Bronchus fibroblast of lung (primary cell): ENCODE data around the gene TAS2R20. TPM values are rescaled to one million over a fixed set of nuclear protein-coding genes. Genes with fewer than 3 reads are reported as not detected.

Experiments
- total RNA-seq: library from RNA; depleted of rRNA; stranded (reverse); fragments of >200 nt; gene quantifications from 2 replicates; pipeline ENCODE4 v1.2.3, GENCODE V29; 2015

TAS2R20 gene, protein sequence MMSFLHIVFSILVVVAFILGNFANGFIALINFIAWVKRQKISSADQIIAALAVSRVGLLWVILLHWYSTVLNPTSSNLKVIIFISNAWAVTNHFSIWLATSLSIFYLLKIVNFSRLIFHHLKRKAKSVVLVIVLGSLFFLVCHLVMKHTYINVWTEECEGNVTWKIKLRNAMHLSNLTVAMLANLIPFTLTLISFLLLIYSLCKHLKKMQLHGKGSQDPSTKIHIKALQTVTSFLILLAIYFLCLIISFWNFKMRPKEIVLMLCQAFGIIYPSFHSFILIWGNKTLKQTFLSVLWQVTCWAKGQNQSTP
- under 0.01 TPM in 1 of 2 replicates, not detected in the other for total RNA-seq

DNA sequence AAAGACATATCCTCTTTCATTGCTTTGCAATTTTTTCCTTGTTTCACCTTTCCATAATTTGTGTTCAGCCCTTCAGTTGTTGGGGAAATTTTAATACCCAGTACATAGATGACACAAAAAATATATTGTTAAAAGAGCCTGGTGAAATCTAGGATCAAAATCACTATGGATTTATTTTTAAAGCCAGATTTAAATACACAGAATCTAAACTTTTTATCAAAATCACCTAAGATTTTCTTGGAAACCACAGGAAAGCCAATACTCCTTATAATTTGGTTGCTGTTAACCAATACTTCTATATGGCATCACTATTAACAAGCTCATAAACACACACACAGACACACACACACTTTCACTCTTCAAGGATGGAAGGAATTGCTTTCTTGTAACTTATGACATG is at the start of gene TAS2R20:
Gene TAS2R20, minus strand, starts transcription at position 101 of the 400 bp plus-strand sequence. CDS start 429 bp downstream, outside the sequence.

DNA sequence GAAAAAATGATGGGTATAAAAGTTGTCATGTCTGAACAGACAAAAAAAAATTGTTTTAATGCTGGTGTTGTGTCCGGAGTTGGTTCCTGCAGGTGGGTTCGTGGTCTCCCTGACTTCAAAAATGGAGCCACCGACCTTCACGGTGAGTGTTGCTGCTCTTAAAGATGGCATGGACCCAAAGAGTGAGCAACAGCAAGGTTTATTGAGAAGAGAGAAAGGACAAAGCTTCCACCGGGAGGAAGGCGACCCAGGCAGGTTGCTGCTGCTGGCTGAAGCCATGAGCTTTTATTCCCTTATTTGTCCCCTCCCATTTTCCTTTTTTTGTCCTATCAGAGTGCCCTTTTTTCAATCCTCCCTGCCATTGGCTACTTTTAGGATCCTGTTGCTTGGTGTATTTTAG is 33.2 kb upstream of the TAS2R20 start, which contains the start of gene TAS2R31:
Gene TAS2R31, minus strand, starts transcription at position 101 of the 400 bp plus-strand sequence. Its CDS starts 72 bp downstream, at position 29.

DNA sequence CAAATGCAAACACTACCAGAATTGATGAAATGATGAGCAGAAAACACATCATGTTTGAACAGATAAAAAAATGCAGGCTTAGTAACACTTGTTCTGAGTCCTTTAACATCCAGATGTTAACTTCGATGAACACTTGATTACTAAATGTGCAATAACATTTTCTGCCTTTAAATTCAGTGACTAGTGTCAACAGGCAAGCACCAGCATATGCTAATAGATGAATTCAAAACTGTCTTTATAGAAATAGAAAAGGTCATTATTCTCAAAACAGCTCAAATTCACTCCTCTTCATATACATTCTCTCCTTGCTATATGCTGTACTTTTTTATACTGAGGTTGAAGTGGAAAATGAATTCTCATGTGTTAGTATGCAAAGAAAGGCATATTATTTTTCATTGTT is 24.4 kb upstream of the TAS2R20 start, which contains the start of gene TAS2R19:
Gene TAS2R19, minus strand, starts transcription at position 101 of the 400 bp plus-strand sequence. Its CDS starts 49 bp downstream, at position 52.

DNA sequence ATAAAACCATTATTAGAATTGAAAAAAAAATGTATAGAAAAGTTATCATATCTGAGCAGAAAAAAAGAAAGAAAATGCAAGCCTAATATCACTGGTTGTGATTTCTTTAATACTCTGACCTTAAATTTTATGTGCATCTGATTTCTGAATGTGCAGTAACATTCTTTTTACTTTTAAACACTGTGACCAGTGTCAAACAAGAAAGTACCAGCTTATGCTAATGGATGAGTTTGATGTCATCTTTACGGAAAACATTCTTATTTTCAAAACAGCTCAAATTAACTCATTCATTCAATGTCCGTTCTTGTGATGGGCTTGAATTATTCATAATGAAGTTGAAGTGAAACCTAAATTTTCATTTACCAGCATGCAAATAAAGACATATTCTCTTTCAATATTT is 11.3 kb downstream of the TAS2R20 start, which contains the start of gene TAS2R50:
Gene TAS2R50, minus strand, starts transcription at position 101 of the 400 bp plus-strand sequence. Its CDS starts 52 bp downstream, at position 49.

Other genes with a start within 250 kb of the TAS2R20 start
- not detected in 2 replicates for gene TAS2R7, start 195.7 kb downstream of the TAS2R20 start, total RNA-seq
- not detected in 2 replicates for gene TAS2R8, start 191.0 kb downstream of the TAS2R20 start, total RNA-seq
- not detected in 2 replicates for gene TAS2R9, start 188.1 kb downstream of the TAS2R20 start, total RNA-seq
- gene TAS2R10, start 171.9 kb downstream of the TAS2R20 start, total RNA-seq, result 0.67 TPM in 1 of 2 replicates, not detected in the other
- 0.34 and 1.3 TPM in 2 replicates for gene PRR4, start 148.8 kb downstream of the TAS2R20 start, total RNA-seq
- 8.8 and 9.2 TPM in 2 replicates for gene PRH1, start 114.0 kb downstream of the TAS2R20 start, total RNA-seq
- gene TAS2R13, start 88.7 kb downstream of the TAS2R20 start, total RNA-seq, result 0.15 and 0.17 TPM in 2 replicates
- 0.30 TPM in 1 of 2 replicates, not detected in the other for gene PRH2, start 69.1 kb downstream of the TAS2R20 start, total RNA-seq
- 0.15 and 1.0 TPM in 2 replicates for gene TAS2R14, start 59.0 kb downstream of the TAS2R20 start, total RNA-seq
- gene TAS2R50, start 11.4 kb downstream of the TAS2R20 start, total RNA-seq, result not detected in 2 replicates
- gene TAS2R19, start 24.3 kb upstream of the TAS2R20 start, total RNA-seq, result 0.30 TPM in 1 of 2 replicates, not detected in the other
- 0.15 and 0.17 TPM in 2 replicates for gene TAS2R31, start 33.1 kb upstream of the TAS2R20 start, total RNA-seq
- not detected in 2 replicates for gene TAS2R46, start 64.0 kb upstream of the TAS2R20 start, total RNA-seq
- gene TAS2R43, start 94.0 kb upstream of the TAS2R20 start, total RNA-seq, result 0.15 TPM in 1 of 2 replicates, not detected in the other
- gene TAS2R30, start 136.3 kb upstream of the TAS2R20 start, total RNA-seq, result under 0.01 TPM in 1 of 2 replicates, not detected in the other
- gene SMIM10L1, start 172.9 kb upstream of the TAS2R20 start, total RNA-seq, result 5.5 and 5.7 TPM in 2 replicates
- gene TAS2R42, start 188.6 kb upstream of the TAS2R20 start, total RNA-seq, result not detected in 2 replicates